HG03060 (cell line): ENCODE data around the gene TP53I11.

Experiments used
- ATAC-seq: cut with Tn5 transposase; IDR thresholded peaks from one replicate; pipeline ENCODE4 v1.9.1; 2021; ENCODE audit warnings: low read depth, moderate number of reproducible peaks; ENCODE audit not compliant: unreplicated experiment

TP53I11 gene

GRCh38 chr11:44960200-44960845, 9.6 kb upstream of the TP53I11 start:
- ATAC-seq: no peak

DNA sequence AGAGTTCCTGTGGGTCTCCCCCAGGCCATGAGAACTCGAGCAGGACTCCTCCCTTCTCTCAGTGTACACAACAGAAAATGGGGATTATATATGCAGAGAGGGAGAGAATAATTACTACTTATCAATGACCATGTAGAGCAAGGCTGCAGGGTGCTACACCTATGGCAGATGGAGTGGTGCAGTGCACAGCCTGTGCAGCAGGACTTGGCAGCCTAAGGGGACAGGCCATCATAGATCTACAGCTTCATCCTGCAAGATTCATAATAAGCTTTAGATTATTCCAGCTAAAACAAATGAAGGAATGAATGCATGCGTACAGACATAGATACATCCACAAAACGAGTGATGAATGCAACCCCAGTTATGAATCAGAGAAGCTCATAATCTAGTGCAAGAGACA, 8.4 kb upstream of the TP53I11 start:
- no peak for ATAC-seq

DNA sequence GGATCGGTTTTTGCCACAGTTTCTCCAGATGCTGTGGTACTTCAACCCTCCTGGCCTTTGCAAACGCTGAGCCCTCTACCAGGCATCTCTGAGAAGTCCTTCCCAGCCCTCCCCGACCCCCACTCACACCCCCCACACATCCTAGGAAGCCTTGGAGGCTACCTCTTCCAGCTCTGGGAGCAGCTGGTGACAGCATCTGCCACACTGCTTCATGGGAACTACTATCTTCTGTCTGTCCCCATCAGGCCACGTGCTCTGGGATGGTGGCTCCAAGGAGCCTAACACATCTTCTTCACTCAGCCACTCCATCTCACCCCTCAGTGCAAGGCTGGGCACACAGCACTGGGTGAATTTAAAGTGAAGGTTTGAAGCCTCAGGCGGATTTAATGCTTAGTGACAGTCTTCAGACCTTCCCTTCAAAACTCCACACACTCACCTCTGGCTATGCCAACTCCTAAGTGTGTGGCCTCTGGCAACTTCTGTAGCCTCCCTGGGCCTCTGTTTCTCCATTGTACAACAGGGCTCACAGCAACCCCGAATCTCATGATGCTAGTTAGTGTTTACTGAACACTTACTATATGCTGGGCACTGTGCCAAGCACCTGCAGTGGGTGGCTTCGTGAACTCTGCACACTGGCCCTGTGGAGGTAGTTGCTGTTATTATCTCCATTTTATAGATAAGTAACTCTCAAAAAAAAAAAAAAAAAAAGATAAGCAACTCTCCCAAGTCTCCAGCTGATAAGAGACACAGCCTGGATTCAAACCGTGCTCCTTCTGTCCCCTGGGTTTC, 7.3 kb upstream of the TP53I11 start:
- ATAC-seq: no peak

GRCh38 chr11:44957040-44957515, 6.4 kb upstream of the TP53I11 start:
- no peak for ATAC-seq

- no peak for ATAC-seq
These were observed 4.5 kb upstream of the TP53I11 start for GRCh38 chr11:44955015-44955738.

DNA sequence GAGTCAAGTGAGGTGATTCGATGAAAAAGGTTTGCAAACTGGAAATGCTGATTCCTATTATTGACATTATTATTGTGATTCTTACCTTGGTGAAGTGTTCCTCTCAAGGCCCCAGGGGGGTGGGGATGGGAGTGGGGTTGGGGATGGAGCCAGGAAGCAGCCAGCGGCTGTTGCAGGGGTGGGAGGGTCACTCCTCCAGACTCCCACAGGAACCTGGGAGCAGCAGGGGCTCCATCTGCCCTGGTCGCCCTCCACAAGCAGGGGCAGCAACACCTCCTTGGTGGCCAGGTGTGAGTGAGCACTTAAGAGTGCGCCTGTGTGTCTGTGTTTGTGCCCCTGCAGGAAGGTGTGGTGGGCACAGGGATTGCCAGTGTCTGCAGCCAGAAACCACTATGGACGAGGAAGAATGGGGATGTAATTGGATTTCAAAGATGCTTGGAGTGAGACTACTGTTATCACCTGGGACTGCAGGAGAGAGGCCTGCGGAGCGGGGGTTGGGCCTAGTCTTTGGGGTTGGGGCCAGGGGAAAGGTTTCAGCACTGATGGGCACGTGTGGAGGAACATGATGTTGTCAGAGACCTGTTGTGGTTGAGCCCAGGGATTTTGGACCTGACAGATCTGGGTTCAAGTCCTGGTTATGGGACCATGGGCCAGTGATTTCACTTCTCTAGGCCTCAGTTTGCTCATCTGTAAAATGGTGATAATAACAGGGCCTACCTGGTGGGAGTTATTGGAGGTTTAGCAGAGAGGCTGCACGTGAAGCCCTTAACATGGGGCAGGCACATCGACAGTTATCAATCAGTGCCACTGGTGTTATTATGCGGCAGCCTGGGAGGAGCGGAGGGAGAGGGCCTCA, 3.6 kb upstream of the TP53I11 start:
- no peak for ATAC-seq

DNA sequence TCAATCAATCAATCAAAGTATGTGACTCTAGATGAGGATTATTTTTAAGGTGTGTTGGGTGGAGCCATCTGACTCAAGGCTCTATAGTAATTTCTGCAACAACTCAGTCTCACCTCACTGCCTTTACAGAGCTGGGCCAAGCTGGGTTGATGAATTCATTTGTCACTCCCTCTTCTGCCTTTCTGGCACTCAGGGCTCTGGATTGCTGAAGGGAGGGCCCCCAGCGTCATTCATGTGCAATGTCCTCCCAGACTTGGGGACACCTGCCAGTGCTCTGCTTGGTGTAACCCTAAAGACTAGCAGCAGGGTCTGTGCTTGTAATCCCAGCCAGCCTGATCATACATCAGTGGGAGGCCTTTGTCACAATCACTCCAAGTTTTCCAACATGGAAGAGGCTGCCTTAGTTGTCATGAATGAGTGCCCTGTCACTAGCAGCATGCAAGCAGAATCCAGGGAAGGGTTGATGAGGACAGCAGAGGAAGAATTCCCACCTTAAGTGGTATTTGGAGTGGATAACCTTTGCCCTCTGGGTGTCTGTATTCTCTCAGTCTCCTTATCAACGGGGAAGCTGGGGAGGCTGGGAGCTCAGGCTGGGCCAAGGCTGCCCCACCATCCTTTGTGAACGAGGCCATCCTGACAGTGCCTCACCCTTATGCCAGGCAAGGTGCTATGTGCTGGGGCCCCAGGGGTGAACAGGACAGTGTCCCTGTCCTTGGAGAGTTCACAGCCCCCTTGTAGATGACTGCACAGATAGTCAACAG, 2.0 kb upstream of the TP53I11 start:
- ATAC-seq: no peak

DNA sequence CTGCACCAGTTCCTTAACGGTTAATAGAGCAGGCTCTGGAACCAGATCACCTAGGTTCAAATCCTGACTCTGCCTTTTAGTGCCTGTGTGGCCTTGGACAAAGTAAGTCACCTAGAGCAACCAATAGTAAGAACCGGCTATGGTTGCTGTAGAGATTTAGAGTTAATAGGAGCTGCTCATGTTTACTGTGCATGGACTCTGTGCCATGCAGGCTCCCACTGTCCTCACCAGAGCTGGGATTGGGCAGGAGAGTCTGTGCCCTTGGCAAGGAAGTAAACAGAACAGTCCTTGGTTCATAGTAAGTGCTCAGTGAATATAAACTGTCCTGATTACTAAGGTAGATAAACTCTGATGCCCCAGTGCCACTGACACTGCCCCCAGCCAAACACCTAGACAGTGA, 1.4 kb upstream of the TP53I11 start:
- ATAC-seq: no peak

DNA sequence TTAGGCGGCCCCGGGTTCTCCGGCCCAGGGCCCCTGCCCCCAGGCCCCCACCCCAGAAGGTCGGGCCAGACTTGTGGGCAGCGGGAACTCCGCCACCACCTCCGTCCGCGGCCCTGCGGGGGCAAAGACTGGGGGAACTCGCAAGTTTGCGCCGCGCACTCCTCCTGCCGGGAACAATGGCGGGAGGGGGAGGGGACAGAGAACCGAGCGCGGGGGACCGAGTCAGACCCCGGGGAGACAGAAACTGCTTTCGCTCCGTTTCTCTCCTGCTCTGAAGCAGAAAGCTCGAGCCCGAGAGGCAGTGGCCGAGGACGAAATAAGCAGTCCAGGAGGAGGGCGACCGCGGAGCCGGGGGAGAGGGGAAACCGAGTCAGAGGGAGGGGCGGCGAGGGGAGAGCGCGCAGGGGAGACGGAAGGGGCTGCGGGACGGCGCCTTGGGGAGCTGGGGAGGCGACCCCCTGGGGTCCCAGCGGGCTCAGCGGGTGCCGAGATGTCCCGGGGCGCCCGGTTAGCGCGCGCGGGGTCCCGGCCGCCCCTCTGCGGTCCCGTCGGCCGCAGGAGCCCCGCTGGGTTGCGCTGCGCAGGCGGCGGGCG, 555 bp downstream of the TP53I11 start:
- no peak for ATAC-seq

DNA sequence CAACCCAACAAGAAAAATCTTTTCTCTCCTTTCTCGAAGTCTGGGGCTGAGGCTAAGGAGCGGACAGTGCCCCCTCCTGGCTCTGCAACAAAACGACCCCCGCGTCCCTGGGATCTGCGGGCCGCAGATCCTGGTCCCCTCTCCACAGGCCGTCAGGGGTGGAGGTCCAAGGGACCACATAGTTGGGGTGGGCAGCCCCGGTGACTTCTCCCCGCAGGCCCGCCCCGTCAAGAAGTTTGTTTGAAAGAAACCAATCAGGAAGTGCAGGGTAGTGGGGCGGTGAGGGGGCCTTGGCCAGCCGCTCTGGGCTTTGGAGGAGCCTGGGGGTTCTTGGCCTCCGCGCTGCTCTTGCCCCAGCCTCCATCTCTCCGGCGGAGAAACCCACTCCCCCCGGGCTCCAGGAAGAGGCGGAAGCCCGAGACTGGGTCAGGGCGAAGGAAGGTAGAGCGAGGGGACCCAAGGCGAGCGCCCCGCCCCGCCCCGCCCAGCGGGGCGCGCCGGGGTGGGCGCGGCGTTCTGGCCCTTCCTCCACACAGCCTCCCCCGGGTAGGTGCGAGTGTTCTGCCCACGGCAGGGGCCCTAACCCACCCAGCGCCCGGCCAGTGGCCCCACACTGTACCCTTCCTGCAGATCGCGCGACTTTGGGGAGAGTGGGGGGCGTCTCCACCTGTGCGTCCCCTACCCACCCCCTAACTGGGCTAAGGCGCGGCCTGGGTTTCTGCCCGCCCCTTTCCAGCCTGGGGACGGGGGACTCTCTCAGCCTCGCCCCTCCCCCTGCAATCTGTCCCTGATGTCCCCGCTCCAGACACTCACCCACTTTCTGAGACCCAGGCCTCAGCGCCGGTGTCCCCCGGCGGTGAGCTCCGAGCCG, 1.3 kb downstream of the TP53I11 start:
- ATAC-seq: no peak

GRCh38 chr11:44948155-44948554, 2.5 kb downstream of the TP53I11 start:
- no peak for ATAC-seq

DNA sequence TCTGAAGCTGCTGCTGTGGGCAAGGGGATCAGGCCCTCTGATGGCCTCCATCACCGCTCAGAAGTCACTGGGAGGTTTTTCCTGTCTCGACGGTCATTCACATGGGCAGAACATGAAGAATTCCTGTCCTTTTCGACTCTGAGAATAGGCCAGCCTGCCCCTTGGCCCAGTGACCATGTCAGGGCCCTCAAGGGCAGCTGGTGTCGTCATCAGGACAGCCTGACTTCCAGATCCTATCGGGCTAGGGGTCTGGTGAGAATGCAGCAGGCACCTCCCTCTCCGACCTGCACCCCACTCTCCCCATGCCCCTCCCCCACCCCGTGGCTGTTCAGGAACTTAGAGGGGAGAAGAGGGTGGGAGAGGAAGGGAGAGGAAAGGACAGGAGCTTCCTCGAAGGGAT, 3.6 kb downstream of the TP53I11 start:
- no peak for ATAC-seq

DNA sequence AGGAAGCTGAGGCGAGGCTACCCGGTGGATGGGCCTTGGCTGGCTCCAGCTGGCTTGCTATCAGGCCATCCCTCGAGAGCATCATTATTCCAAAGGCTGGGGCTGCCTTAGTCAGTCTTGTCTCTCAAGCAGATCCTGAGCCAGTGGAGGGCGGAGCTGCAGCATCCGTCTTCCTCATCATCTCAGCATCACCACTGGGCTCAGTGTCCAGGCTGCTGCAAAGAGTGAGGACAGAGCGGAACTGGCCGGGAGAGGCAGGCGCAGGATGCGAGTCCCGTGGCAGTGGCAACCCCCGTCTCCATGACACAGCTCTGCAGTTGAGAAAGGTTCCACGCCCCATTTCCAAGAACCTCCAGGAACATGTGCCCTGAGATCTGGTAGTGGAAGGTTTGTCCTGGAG, 4.4 kb downstream of the TP53I11 start:
- no peak for ATAC-seq

GRCh38 chr11:44945666-44946065, 5.0 kb downstream of the TP53I11 start:
- no peak for ATAC-seq

DNA sequence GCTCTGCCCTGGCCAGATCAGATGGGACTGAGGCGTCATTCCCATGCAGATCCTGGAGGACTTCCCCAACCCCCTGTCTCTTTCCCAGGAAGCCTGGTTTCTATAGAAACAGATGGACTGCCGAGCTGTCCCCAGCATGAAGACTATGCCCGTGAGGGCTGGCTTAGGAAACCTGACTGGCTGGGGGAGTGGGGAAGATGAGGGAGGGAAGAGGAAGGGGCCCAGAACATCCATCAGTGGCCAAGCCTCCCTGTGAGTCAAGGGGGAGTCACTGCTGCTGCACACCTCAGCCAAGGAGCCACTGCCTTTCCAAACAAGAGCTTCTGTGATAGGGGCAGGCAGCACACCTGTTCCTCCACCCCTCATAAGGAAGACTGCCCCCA, 5.8 kb downstream of the TP53I11 start:
- no peak for ATAC-seq

- no peak for ATAC-seq
These were observed 6.4 kb downstream of the TP53I11 start for GRCh38 chr11:44944181-44944852.

DNA sequence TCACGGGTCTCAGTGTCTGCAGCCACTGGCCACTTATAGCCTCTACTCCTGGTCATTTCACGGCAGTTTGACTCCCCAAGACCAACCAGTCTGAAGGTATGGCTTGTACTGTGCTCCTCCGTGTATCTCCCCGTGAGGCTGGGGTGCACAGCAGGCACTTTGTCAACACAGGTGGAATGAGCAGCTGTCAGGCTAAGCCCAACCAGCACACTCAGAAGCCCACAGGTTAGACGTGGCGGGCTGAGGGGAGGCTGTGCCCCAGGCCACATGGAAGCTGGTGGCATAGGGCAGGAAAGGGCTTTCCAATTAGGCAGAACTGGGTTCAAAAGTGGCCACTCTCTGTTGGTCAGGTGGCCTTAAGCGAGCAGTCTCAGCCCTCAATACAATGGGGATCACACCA, 7.0 kb downstream of the TP53I11 start:
- no peak for ATAC-seq

DNA sequence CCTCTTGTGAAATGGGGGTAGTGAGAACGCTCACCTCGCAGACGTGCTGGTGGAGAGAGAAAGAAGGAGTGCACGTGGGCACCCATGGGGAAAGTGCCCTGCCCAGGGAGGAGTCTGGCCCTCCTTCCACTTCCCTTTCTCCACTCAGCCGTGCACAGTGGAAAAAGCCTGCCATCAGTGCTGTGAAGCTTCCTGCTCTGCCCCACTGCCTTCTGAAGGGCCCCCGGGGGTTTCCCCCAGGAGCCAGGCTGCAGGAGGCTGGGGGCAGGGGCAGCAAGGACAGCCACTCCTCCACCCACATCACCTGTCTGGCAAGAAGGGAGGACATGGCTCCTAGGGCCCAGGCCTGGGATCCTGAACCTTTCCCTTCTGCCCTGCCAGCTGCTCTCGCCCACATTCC, 7.6 kb downstream of the TP53I11 start:
- no peak for ATAC-seq
